ENCODE data around the gene TNFSF8. TPM values are rescaled to one million over a fixed set of nuclear protein-coding genes. Genes with fewer than 3 reads are reported as not detected.

The TNFSF8 gene
- total RNA-seq, 1 donor: not detected

- no peak overlapping the region for H2AFZ ChIP-seq (ENCODE audit: low read length)
- no peak overlapping the region for H3K27ac ChIP-seq (ENCODE audit: low read depth, low read length)
- no peaks in the 10 kb centered on the region for H3K79me2 ChIP-seq (ENCODE audit: insufficient read depth, low read length)
- H3K4me1 ChIP-seq (ENCODE audit: insufficient read depth, low read length): no peaks in the 10 kb centered on the region
- peaks cover 62% of the 10 kb centered on the region for H3K27me3 ChIP-seq (ENCODE audit: insufficient read depth, low read length)
- DNase-seq (ENCODE audit: insufficient read length, low spot score, missing footprints): no peak
- H3K36me3 ChIP-seq (ENCODE audit: insufficient read depth, low read length): no peaks in the 10 kb centered on the region
- no peak overlapping the region for H3K4me2 ChIP-seq (ENCODE audit: insufficient read depth, low read length)
- H3K4me3 ChIP-seq (ENCODE audit: insufficient read depth, low read length): no peak overlapping the region
- TF ChIP-seq CTCF (IDR thresholded peaks at IDR 0.05; ENCODE audit: extremely low read depth, low read depth, low read length): no peak
- no peaks in the 10 kb centered on the region for H3K9me3 ChIP-seq (ENCODE audit: low read depth, low read length)
- H4K20me1 ChIP-seq (ENCODE audit: insufficient read depth, low read length): no peaks in the 10 kb centered on the region
Observed at GRCh38 chr9:114925039-114925438, 5.4 kb downstream of the TNFSF8 start.

- no peaks in the 10 kb centered on the region for H3K4me1 ChIP-seq (ENCODE audit: insufficient read depth, low read length)
- no peak overlapping the region for H2AFZ ChIP-seq (ENCODE audit: low read length)
- no peaks in the 10 kb centered on the region for H3K36me3 ChIP-seq (ENCODE audit: insufficient read depth, low read length)
- H3K27me3 ChIP-seq (ENCODE audit: insufficient read depth, low read length): peaks cover 58% of the 10 kb centered on the region
- no peak for TF ChIP-seq CTCF (IDR thresholded peaks at IDR 0.05; ENCODE audit: extremely low read depth, low read depth, low read length)
- H4K20me1 ChIP-seq (ENCODE audit: insufficient read depth, low read length): no peaks in the 10 kb centered on the region
- no peak overlapping the region for H3K27ac ChIP-seq (ENCODE audit: low read depth, low read length)
- no peak for DNase-seq (ENCODE audit: insufficient read length, low spot score, missing footprints)
- H3K9me3 ChIP-seq (ENCODE audit: low read depth, low read length): no peaks in the 10 kb centered on the region
- H3K79me2 ChIP-seq (ENCODE audit: insufficient read depth, low read length): no peaks in the 10 kb centered on the region
- no peak overlapping the region for H3K4me3 ChIP-seq (ENCODE audit: insufficient read depth, low read length)
- H3K4me2 ChIP-seq (ENCODE audit: insufficient read depth, low read length): no peak overlapping the region
Observed at GRCh38 chr9:114924327-114924726, 6.1 kb downstream of the TNFSF8 start.

GRCh38 chr9:114923918-114924317 is 6.5 kb downstream of the TNFSF8 start:
- Histone ChIP-seq H3K4me2 (ENCODE audit: insufficient read depth, low read length) (no peak overlapping the region), H3K9me3 (ENCODE audit: low read depth, low read length) (no peaks in the 10 kb centered on the region), H3K79me2 (ENCODE audit: insufficient read depth, low read length) (no peaks in the 10 kb centered on the region), H2AFZ (ENCODE audit: low read length) (no peak overlapping the region), H3K36me3 (ENCODE audit: insufficient read depth, low read length) (no peaks in the 10 kb centered on the region), H3K4me3 (ENCODE audit: insufficient read depth, low read length) (no peak overlapping the region), H3K4me1 (ENCODE audit: insufficient read depth, low read length) (no peaks in the 10 kb centered on the region), H3K27ac (ENCODE audit: low read depth, low read length) (no peak overlapping the region), H4K20me1 (ENCODE audit: insufficient read depth, low read length) (no peaks in the 10 kb centered on the region), H3K27me3 (ENCODE audit: insufficient read depth, low read length) (peaks cover 54% of the 10 kb centered on the region)
- no peak for TF ChIP-seq CTCF (IDR thresholded peaks at IDR 0.05; ENCODE audit: extremely low read depth, low read depth, low read length)
- DNase-seq (ENCODE audit: insufficient read length, low spot score, missing footprints): no peak

- Histone ChIP-seq H3K36me3 (ENCODE audit: insufficient read depth, low read length) (no peaks in the 10 kb centered on the region), H3K27ac (ENCODE audit: low read depth, low read length) (no peak overlapping the region), H3K79me2 (ENCODE audit: insufficient read depth, low read length) (no peaks in the 10 kb centered on the region), H3K4me2 (ENCODE audit: insufficient read depth, low read length) (no peak overlapping the region), H2AFZ (ENCODE audit: low read length) (no peak overlapping the region), H3K9me3 (ENCODE audit: low read depth, low read length) (no peaks in the 10 kb centered on the region), H3K27me3 (ENCODE audit: insufficient read depth, low read length) (peaks cover 50% of the 10 kb centered on the region), H3K4me3 (ENCODE audit: insufficient read depth, low read length) (no peak overlapping the region), H4K20me1 (ENCODE audit: insufficient read depth, low read length) (no peaks in the 10 kb centered on the region), H3K4me1 (ENCODE audit: insufficient read depth, low read length) (no peaks in the 10 kb centered on the region)
- no peak for DNase-seq (ENCODE audit: insufficient read length, low spot score, missing footprints)
- no peak for TF ChIP-seq CTCF (IDR thresholded peaks at IDR 0.05; ENCODE audit: extremely low read depth, low read depth, low read length)
Observed at GRCh38 chr9:114921171-114921570, 9.2 kb downstream of the TNFSF8 start.
